Stomach (tissue), 9 donors: Measurements from ENCODE around the gene BACH1. TPM values are rescaled to one million over a fixed set of nuclear protein-coding genes. Genes with fewer than 3 reads are reported as not detected.

ENCODE experiments used
- DNase-seq, 2 donors: peaks; one replicate each; pipeline versions ENCODE4 v3.0.0 to v3.0.0-alpha.2; 2013 to 2019
- H3K27ac ChIP-seq, 5 donors: fragments of 200-600 bp in 4 of 5; sonication (generic) in 4 of 5; one replicate each; pipeline ENCODE4 v1.5.1; 2013 to 2019; ENCODE audit warnings: mild to moderate bottlenecking in 1 of 5, moderate library complexity in 1 of 5
- H3K27me3 ChIP-seq, 3 donors: fragments of 200-600 bp; sonication (generic); one replicate each; pipeline ENCODE4 v1.5.1; 2017 to 2019; ENCODE audit warnings: mixed run types in 1 of 3
- H3K36me3 ChIP-seq, 4 donors: fragments of 200-600 bp; sonication (generic); 1 replicate in 3 of 4; 2 replicates in 1 of 4; pipeline ENCODE4 v1.5.1; 2016 to 2019
- H3K4me1 ChIP-seq, 4 donors: fragments of 200-600 bp; sonication (generic); one replicate each; pipeline ENCODE4 v1.5.1; 2016 to 2019
- H3K4me3 ChIP-seq, 4 donors: fragments of 200-600 bp; sonication (generic) in 3 of 4; one replicate each; pipeline ENCODE4 v1.5.1; 2016 to 2019; ENCODE audit warnings: mild to moderate bottlenecking in 1 of 4
- H3K9me3 ChIP-seq, 4 donors: fragments of 200-600 bp; sonication (generic); one replicate each; pipeline ENCODE4 v1.5.1; 2016 to 2019
- EP300 ChIP-seq: sonication (generic); formaldehyde crosslinking; IDR thresholded peaks from one replicate; pipeline ENCODE4 v1.6.1; 2017; ENCODE audit warnings: antibody characterized with exemption
- POLR2A ChIP-seq, 4 donors: fragments of 450-650 bp; IDR thresholded peaks; one replicate each; pipeline ENCODE4 v1.6.1; 2016; ENCODE audit warnings: antibody characterized with exemption in 4 of 4, control low read depth in 2 of 4, mild to moderate bottlenecking in 1 of 4, moderate library complexity in 1 of 4
- POLR2AphosphoS5 ChIP-seq, 3 donors: sonication (generic); formaldehyde crosslinking; IDR thresholded peaks; one replicate each; pipeline ENCODE4 v1.6.1; 2016; ENCODE audit warnings: antibody characterized with exemption in 3 of 3
- WGBS, 5 donors: extraction: QIAGEN DNeasy Blood & Tissue Kit in 3 of 5; methylation state at CpG; one replicate each; pipeline versions ENCODE4 v1.1.5 to v1.1.7; 2013 to 2018; 5-methylcytosine and 5-hydroxymethylcytosine counted together
- intact Hi-C: fragments of 100-400 bp; cut with DNase I; formaldehyde crosslinking; loops from one replicate; pipeline ENCODE4 v1.15.1; 2023; ENCODE audit warnings: low total_unique reads
- polyA plus RNA-seq, 3 donors: library from polyadenylated mRNA; stranded (reverse); fragments of 200-250 nt; gene quantifications; one replicate each; pipeline ENCODE4 v1.2.3, GENCODE V29; 2013
- total RNA-seq, 5 donors: library from RNA; depleted of rRNA; stranded (reverse); fragments of >200 nt; gene quantifications; one replicate each; pipeline versions ENCODE4 v1.1.0 to v1.2.3, GENCODE V29; 2014 to 2016
- TF ChIP-seq, protein P1 (sequence below), 7 experiments: fragments of 450-650 bp in 4 of 7; fragments of 200-600 bp in 3 of 7; sonication (generic) in 3 of 7; IDR thresholded peaks; one replicate each; pipeline ENCODE4 v1.5.1; 2016 to 2019; ENCODE audit warnings: antibody characterized with exemption in 7 of 7, control low read depth in 2 of 7, mild to moderate bottlenecking in 1 of 7
- donor health status: healthy with polysubstance abuse.
- donor health status: Bipolar disorder and iron deficiency.
- donor health status: healthy.

Gene BACH1
- total and polyA plus RNA-seq, 8 donors, result 4.2 to 107 (median 24.2) TPM

GRCh38 chr21:29338256-29338655 lies 39.5 kb downstream of the BACH1 start:
- intact Hi-C loops, result no loop called here
- 94 to 100% (median 96%) methylated on average over 4 of the region's 4 CpGs for WGBS, 5 donors
- H3K4me3 ChIP-seq, result no peak overlapping the region
- H3K9me3 ChIP-seq, result no peaks in the 10 kb centered on the region
- no peak for TF ChIP-seq POLR2AphosphoS5 (IDR thresholded peaks at IDR 0.05)
- no peak for TF ChIP-seq POLR2A (IDR thresholded peaks at IDR 0.05)
- H3K4me1 ChIP-seq, result peaks cover 0 to 48% (median 21%) of the 10 kb centered on the region in 4 donors
- no peak for DNase-seq
- H3K27ac ChIP-seq, result no peak overlapping the region
- no peaks in the 10 kb centered on the region for H3K27me3 ChIP-seq
- H3K36me3 ChIP-seq, result peaks cover 0 to 15% (median 6%) of the 10 kb centered on the region in 4 donors

DNA sequence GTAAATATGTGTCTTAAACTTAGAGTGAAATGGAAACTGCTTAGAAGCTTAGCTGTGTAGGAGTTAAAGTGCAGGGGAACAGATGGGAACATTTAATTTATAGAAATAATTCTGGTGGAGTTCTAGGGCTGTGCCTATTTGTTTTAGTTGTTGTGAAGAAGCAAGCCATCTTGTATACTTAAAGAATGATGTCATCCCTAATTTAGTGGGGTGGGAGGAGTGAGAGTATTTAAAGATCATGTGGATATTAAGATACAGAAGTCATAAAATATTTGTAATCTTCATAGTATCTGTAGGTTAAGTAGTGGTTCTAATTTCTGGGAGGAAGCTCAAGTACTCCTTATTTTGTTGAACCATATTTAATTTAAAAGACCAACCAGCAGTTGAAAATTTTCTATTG lies 41.5 kb downstream of the BACH1 start:
- Histone ChIP-seq H3K4me3 (no peak overlapping the region), H3K4me1 (peaks cover 0 to 56% (median 24%) of the 10 kb centered on the region in 4 donors), H3K9me3 (no peaks in the 10 kb centered on the region), H3K36me3 (peaks cover 0 to 15% (median 6%) of the 10 kb centered on the region in 4 donors), H3K27ac (no peak overlapping the region), H3K27me3 (no peaks in the 10 kb centered on the region)
- TF ChIP-seq, protein P1, sequence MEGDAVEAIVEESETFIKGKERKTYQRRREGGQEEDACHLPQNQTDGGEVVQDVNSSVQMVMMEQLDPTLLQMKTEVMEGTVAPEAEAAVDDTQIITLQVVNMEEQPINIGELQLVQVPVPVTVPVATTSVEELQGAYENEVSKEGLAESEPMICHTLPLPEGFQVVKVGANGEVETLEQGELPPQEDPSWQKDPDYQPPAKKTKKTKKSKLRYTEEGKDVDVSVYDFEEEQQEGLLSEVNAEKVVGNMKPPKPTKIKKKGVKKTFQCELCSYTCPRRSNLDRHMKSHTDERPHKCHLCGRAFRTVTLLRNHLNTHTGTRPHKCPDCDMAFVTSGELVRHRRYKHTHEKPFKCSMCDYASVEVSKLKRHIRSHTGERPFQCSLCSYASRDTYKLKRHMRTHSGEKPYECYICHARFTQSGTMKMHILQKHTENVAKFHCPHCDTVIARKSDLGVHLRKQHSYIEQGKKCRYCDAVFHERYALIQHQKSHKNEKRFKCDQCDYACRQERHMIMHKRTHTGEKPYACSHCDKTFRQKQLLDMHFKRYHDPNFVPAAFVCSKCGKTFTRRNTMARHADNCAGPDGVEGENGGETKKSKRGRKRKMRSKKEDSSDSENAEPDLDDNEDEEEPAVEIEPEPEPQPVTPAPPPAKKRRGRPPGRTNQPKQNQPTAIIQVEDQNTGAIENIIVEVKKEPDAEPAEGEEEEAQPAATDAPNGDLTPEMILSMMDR (IDR thresholded peaks at IDR 0.05), result no peak
- TF ChIP-seq EP300 (no peak), POLR2A (IDR thresholded peaks at IDR 0.05) (no peak)
- DNase-seq, result no peak
- intact Hi-C loops, result no loop called here

DNA sequence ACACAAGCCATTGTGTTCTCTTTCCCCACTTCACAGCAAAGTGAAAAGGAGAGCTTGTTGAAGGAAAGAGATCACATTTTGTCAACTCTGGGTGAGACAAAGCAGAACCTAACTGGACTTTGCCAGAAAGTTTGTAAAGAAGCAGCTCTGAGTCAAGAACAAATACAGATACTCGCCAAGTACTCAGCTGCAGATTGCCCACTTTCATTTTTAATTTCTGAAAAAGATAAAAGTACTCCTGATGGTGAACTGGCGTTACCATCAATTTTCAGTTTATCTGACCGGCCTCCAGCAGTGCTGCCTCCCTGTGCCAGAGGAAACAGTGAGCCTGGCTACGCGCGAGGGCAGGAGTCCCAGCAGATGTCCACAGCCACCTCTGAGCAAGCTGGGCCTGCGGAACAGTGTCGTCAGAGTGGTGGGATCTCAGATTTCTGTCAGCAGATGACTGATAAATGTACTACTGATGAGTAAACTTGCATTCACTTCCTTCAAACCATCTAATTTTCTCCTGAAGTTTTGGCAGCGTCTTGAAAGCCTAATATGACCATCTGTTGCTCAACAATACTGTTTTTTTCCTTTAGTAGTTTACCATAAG lies 43.7 kb downstream of the BACH1 start:
- peaks cover 6 to 67% (median 34%) of the 10 kb centered on the region in 4 donors for H3K4me1 ChIP-seq
- intact Hi-C loops, result no loop called here
- 45 to 73% (median 58%) methylated on average over 9 of the region's 9 CpGs for WGBS, 5 donors

GRCh38 chr21:29343519-29343918 lies 44.8 kb downstream of the BACH1 start:
- H3K4me1 ChIP-seq, result peaks cover 7 to 78% (median 41%) of the 10 kb centered on the region in 4 donors
- DNase-seq, result peak in 1 of 2 donors; percentile 25
- peaks cover 0 to 15% (median 2%) of the 10 kb centered on the region in 4 donors for H3K36me3 ChIP-seq
- TF ChIP-seq, protein P1 (IDR thresholded peaks at IDR 0.05), result no peak
- TF ChIP-seq POLR2AphosphoS5 (IDR thresholded peaks at IDR 0.05), result no peak
- TF ChIP-seq POLR2A (IDR thresholded peaks at IDR 0.05), result no peak
- no peak for TF ChIP-seq EP300
- 62 to 86% (median 83%) methylated on average over 4 of the region's 4 CpGs for WGBS, 5 donors
- H3K4me3 ChIP-seq, result no peak overlapping the region
- intact Hi-C loops, result no loop called here
- no peaks in the 10 kb centered on the region for H3K9me3 ChIP-seq
- no peaks in the 10 kb centered on the region for H3K27me3 ChIP-seq
- peak overlapping the region in 3 of 5 donors; percentile 26 to 67 (median 63) for H3K27ac ChIP-seq

More for the DNA sequence above, 43.7 kb downstream of the BACH1 start:
- Histone ChIP-seq H3K4me3 (peak overlapping the region in 1 of 4 donors; percentile 11), H3K27ac (peak overlapping the region; percentile 23 to 67 (median 63)), H3K36me3 (peaks cover 0 to 15% (median 4%) of the 10 kb centered on the region in 4 donors), H3K9me3 (no peaks in the 10 kb centered on the region), H3K27me3 (no peaks in the 10 kb centered on the region)
- peak in 1 of 2 donors; percentile 24 for DNase-seq
- TF ChIP-seq POLR2AphosphoS5 (IDR thresholded peaks at IDR 0.05) (peak in 1 of 3 donors; percentile 3), EP300 (no peak)

DNA sequence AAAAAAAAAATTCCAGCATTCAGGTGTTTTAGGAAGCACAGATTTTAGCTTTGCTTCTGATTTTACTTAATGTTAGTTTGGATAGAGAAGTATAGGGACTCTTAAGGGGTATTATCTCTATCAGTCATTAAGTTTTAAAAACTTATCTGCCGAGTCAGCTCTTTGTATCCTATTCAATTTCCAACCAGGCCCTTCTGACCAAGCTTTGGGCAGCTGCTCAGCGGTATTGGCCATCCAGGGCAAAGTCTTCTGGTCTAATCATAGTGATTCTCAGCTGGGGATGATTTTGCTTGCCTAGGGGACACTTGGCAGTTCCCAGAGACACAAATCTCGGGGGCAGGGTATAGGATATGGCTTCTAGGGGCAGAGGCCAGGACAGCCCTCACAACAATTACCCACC lies 47.6 kb downstream of the BACH1 start:
- DNase-seq, result no peak
- H3K9me3 ChIP-seq, result no peaks in the 10 kb centered on the region
- WGBS, 5 donors, result 88 to 99% (median 95%) methylated on average over 3 of the region's 3 CpGs
- no peak overlapping the region for H3K4me3 ChIP-seq
- peaks cover 0 to 15% (median 2%) of the 10 kb centered on the region in 4 donors for H3K36me3 ChIP-seq
- H3K27me3 ChIP-seq, result no peaks in the 10 kb centered on the region
- TF ChIP-seq POLR2A (IDR thresholded peaks at IDR 0.05), result no peak
- TF ChIP-seq POLR2AphosphoS5 (IDR thresholded peaks at IDR 0.05), result no peak
- TF ChIP-seq, protein P1 (IDR thresholded peaks at IDR 0.05), result no peak
- no peak for TF ChIP-seq EP300
- H3K4me1 ChIP-seq, result peaks cover 7 to 61% (median 34%) of the 10 kb centered on the region in 4 donors
- peak overlapping the region in 1 of 5 donors; percentile 19 for H3K27ac ChIP-seq
- intact Hi-C loops, result no loop called here
